Heart right ventricle (tissue), 16 donors: ENCODE results near the gene PIK3C2G. TPM values are rescaled to one million over a fixed set of nuclear protein-coding genes. Genes with fewer than 3 reads are reported as not detected.

ENCODE experiments used
- ATAC-seq, 8 donors: fragments of 200-7000 bp; cut with Tn5 transposase; one replicate each; pipeline ENCODE4 v1.9.1; 2020; ENCODE audit warnings: mild to moderate bottlenecking in 8 of 8, moderate library complexity in 8 of 8, moderate number of reproducible peaks in 1 of 8
- DNase-seq, 2 donors: peaks; one replicate each; pipeline ENCODE4 v3.0.0-alpha.2; 2020
- H3K27ac ChIP-seq, 10 donors: fragments of 200-600 bp; sonication (generic) in 2 of 10; one replicate each; pipeline versions ENCODE4 v1.5.0 to v1.8.0; 2020 to 2022; ENCODE audit warnings: mild to moderate bottlenecking in 3 of 10
- H3K27me3 ChIP-seq, 7 donors: fragments of 200-600 bp; one replicate each; pipeline ENCODE4 v1.8.0; 2021 to 2022; ENCODE audit warnings: mild to moderate bottlenecking in 2 of 7
- H3K36me3 ChIP-seq, 9 donors: fragments of 200-600 bp; sonication (generic) in 1 of 9; one replicate each; pipeline versions ENCODE4 v1.5.0 to v1.8.0; 2020 to 2022; ENCODE audit warnings: mild to moderate bottlenecking in 2 of 9
- H3K4me1 ChIP-seq, 9 donors: fragments of 200-600 bp; sonication (generic) in 1 of 9; one replicate each; pipeline versions ENCODE4 v1.5.0 to v1.8.0; 2020 to 2022; ENCODE audit warnings: mild to moderate bottlenecking in 4 of 9
- H3K4me3 ChIP-seq, 10 donors: fragments of 200-600 bp; sonication (generic) in 2 of 10; one replicate each; pipeline versions ENCODE4 v1.5.0 to v1.8.0; 2020 to 2022; ENCODE audit warnings: mild to moderate bottlenecking in 7 of 10, moderate library complexity in 2 of 10
- H3K9me3 ChIP-seq, 11 donors: fragments of 200-600 bp in 10 of 11; sonication (generic) in 2 of 11; one replicate each; pipeline versions ENCODE4 v1.5.0 to v1.8.0; 2013 to 2022; ENCODE audit warnings: mild to moderate bottlenecking in 2 of 11, control low read depth in 1 of 11, moderate library complexity in 1 of 11
- CTCF ChIP-seq, 9 donors: fragments of 200-600 bp; sonication (generic) in 2 of 9; IDR thresholded peaks; one replicate each; pipeline versions ENCODE4 v1.5.0 to v1.8.0; 2021 to 2022; ENCODE audit warnings: antibody characterized with exemption in 9 of 9, mild to moderate bottlenecking in 5 of 9, moderate library complexity in 1 of 9
- WGBS, 2 donors: extraction: QIAGEN DNeasy Blood & Tissue Kit; methylation state at CpG; one replicate each; pipeline ENCODE4 v1.1.7; 2013; ENCODE audit warnings: inconsistent platforms in 1 of 2; 5-methylcytosine and 5-hydroxymethylcytosine counted together
- intact Hi-C, 10 donors: fragments of 100-400 bp; cut with DNase I; formaldehyde crosslinking; loops; one replicate each; pipeline versions ENCODE4 v1.11.1 to v1.14.2; 2022
- polyA plus RNA-seq, 2 donors: library from polyadenylated mRNA; stranded (reverse); fragments of 200-250 nt; gene quantifications; one replicate each; pipeline ENCODE4 v1.2.3, GENCODE V29; 2013
- total RNA-seq, 10 donors: library from RNA; stranded (reverse); fragmentation: NEBNext Ultra II Directional in 3 of 10; extraction: Animal tissue kit (Norgen Biotek cat#: 25700) in 3 of 10; gene quantifications; one replicate each; pipeline versions ENCODE4 v1.2.1 to v1.2.4, GENCODE V29; 2021 to 2023
- donor health status: Arrhythmogenic right ventricular cardiomyopathy.
- donor health status: ischemic (EF 13 %, LVEDD 7.1; RV severe dilation, severe dysfunction).
- donor health status: healthy with polysubstance abuse.
- donor health status: DM: no; HTN: yes; CAD: no.
- donor health status: DM: no; HTN: no; CAD: no.
- donor health status: ischemic (EF 25% LVEDD 6.9; RV normal size, moderate dysfunction).
- donor health status: ischemic (EF 25% LVEDD 5.7; RV mildly dilated, moderate dysfunction).
- donor health status: healthy.
- donor health status: DM: yes; HTN: yes; CAD: no.
- donor health status: Ischemic cardiomyopathy.
- donor health status: ischemic (EF 35%, LVEDD 5.7; RV mildly dilated, moderate dysfunction).
- donor health status: nonischemic (EF 11% LVEDD 7.7; RV severe dilation, severe dysfunction).
- donor health status: DM: yes; HTN: yes; CAD: no.
- donor health status: PGD.
- donor health status: ischemic (EF 29% LVEDD 5.4; RV normal size, mild dysfunction).
- donor health status: nonischemic (EF 23%, LVEDD 6.1; RV moderate dilation, normal function).

PIK3C2G gene
- total and polyA plus RNA-seq, 12 donors = not detected

- ATAC-seq (no peak), DNase-seq (no peak)
- H3K4me3 ChIP-seq = no peak overlapping the region
- intact Hi-C loops = no loop called here
- no peak for TF ChIP-seq CTCF (IDR thresholded peaks at IDR 0.05)
- no peaks in the 10 kb centered on the region for H3K36me3 ChIP-seq
- no peaks in the 10 kb centered on the region for H3K4me1 ChIP-seq
- no peak overlapping the region for H3K27ac ChIP-seq
- no peaks in the 10 kb centered on the region for H3K27me3 ChIP-seq
- H3K9me3 ChIP-seq = peaks cover 0 to 19% (median 0%) of the 10 kb centered on the region in 11 donors
These were observed 113.8 kb downstream of the PIK3C2G start for GRCh38 chr12:18375131-18375530.

DNA sequence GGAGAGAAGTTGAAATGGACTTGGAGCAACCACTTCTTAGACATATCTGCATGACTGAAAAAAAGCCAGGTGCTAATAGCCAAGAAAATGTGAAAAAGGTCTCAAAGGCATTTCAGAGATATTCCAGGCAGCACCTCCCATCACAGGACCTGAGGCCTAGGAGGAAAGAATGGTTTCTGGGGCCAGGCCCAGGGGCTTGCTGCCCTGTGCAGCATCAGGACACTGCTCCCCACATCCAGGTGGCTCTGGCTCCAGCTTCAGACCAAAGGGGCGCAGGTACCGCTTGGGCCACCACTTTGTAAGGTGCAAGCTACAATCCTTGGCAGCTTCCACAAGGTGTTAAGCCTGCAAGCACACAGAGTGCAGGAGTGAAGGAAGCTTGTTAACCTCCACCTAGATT, 114.3 kb downstream of the PIK3C2G start:
- no peak for TF ChIP-seq CTCF (IDR thresholded peaks at IDR 0.05)
- no peak for DNase-seq
- WGBS, 2 donors = 75 to 96% methylated on average over 2 of the region's 2 CpGs

GRCh38 chr12:18382236-18382885, 121.0 kb downstream of the PIK3C2G start:
- ATAC-seq = peak in 1 of 8 donors; percentile 28
- intact Hi-C loops = loop anchor here in 1 of 10 donors (5.0 kb wide), 1 partner anchor 1100 kb away; no protein-coding TSS in a partner anchor
- no peak overlapping the region for H3K4me3 ChIP-seq
- DNase-seq = no peak
- no peak overlapping the region for H3K27ac ChIP-seq
- no peaks in the 10 kb centered on the region for H3K36me3 ChIP-seq
- H3K9me3 ChIP-seq = no peaks in the 10 kb centered on the region
- H3K4me1 ChIP-seq = peaks cover 0 to 14% (median 5%) of the 10 kb centered on the region in 9 donors
- no peaks in the 10 kb centered on the region for H3K27me3 ChIP-seq
- no peak for TF ChIP-seq CTCF (IDR thresholded peaks at IDR 0.05)
- WGBS, 2 donors = 49 to 50% methylated on average over 4 of the region's 4 CpGs

More for the DNA sequence above, 114.3 kb downstream of the PIK3C2G start:
- Histone ChIP-seq H3K4me1 (no peaks in the 10 kb centered on the region), H3K4me3 (no peak overlapping the region), H3K27me3 (no peaks in the 10 kb centered on the region), H3K36me3 (no peaks in the 10 kb centered on the region), H3K27ac (no peak overlapping the region), H3K9me3 (peaks cover 0 to 19% (median 0%) of the 10 kb centered on the region in 11 donors)
- no peak for ATAC-seq
- intact Hi-C loops = no loop called here

- ATAC-seq (peak in 4 of 8 donors; percentile 35 to 58 (median 50)), DNase-seq (no peak)
- WGBS, 2 donors = 24% methylated on average over 4 of the region's 4 CpGs
- TF ChIP-seq CTCF (IDR thresholded peaks at IDR 0.05) = no peak
- H3K27me3 ChIP-seq = no peaks in the 10 kb centered on the region
- peaks cover 0 to 14% (median 5%) of the 10 kb centered on the region in 9 donors for H3K4me1 ChIP-seq
- H3K4me3 ChIP-seq = peak overlapping the region in 2 of 10 donors; percentile 0 to 3
- intact Hi-C loops = loop anchor here in 1 of 10 donors (5.0 kb wide), 1 partner anchor 1099 kb away; no protein-coding TSS in a partner anchor
- no peaks in the 10 kb centered on the region for H3K36me3 ChIP-seq
- no peak overlapping the region for H3K27ac ChIP-seq
- H3K9me3 ChIP-seq = no peaks in the 10 kb centered on the region
These were observed 121.9 kb downstream of the PIK3C2G start for GRCh38 chr12:18383203-18383602.
